ENCODE measurements around the gene GSN. TPM values are rescaled to one million over a fixed set of nuclear protein-coding genes. Genes with fewer than 3 reads are reported as not detected.

The GSN gene
- total RNA-seq, 2 experiments from 2014 or later = 1.9 to 2.2 TPM

GRCh38 chr9:121348221-121348620 is 80.3 kb downstream of the GSN start:
- DNase-seq = no peak
- TF ChIP-seq CTCF (IDR thresholded peaks at IDR 0.05) = no peak
- POLR2A ChIA-PET = interaction anchor here (1.0 kb wide), 2 partner anchors 9 to 28 kb away, joined by 3 to 4 read pairs; no protein-coding TSS in a partner anchor
- intact Hi-C loops (cut with micrococcal nuclease) = no loop called here
- Mint-ChIP-seq H3K36me3 (ENCODE audit: low read depth) (peaks cover 29% of the 10 kb centered on the region), H3K4me3 (no peak overlapping the region), H3K4me1 (ENCODE audit: low read depth) (peaks cover 27% of the 10 kb centered on the region), H3K27ac (no peak overlapping the region), H3K27me3 (no peaks in the 10 kb centered on the region), H3K9me3 (no peaks in the 10 kb centered on the region)
- no peak for ATAC-seq
- CTCF ChIA-PET = interaction anchor here (0.6 to 1.2 kb wide), 3 partner anchors 70 to 186 kb away, joined by 3 to 4 read pairs (median 3); no protein-coding TSS in a partner anchor

- Mint-ChIP-seq H3K27ac (no peak overlapping the region), H3K4me3 (no peak overlapping the region), H3K27me3 (no peaks in the 10 kb centered on the region), H3K9me3 (no peaks in the 10 kb centered on the region), H3K4me1 (ENCODE audit: low read depth) (peaks cover 31% of the 10 kb centered on the region), H3K36me3 (ENCODE audit: low read depth) (peaks cover 32% of the 10 kb centered on the region)
- no peak for TF ChIP-seq CTCF (IDR thresholded peaks at IDR 0.05)
- intact Hi-C loops (cut with micrococcal nuclease) = no loop called here
- POLR2A ChIA-PET = interaction anchor here (1.0 kb wide), 2 partner anchors 8 to 29 kb away, joined by 3 to 4 read pairs; no protein-coding TSS in a partner anchor
- CTCF ChIA-PET = interaction anchor here (2.8 to 2.9 kb wide), 2 partner anchors 29 to 51 kb away, joined by 11 to 21 read pairs; no protein-coding TSS in a partner anchor
- DNase-seq = no peak
- ATAC-seq = no peak
Observed at GRCh38 chr9:121349009-121349408, 81.0 kb downstream of the GSN start.

- ATAC-seq (no peak), DNase-seq (no peak)
- ChIA-PET POLR2A (no interaction called here), CTCF (interaction anchor here (0.9 to 2.9 kb wide), 4 partner anchors 11 to 134 kb away, joined by 3 to 21 read pairs (median 7); no protein-coding TSS in a partner anchor)
- Mint-ChIP-seq H3K27ac (no peak overlapping the region), H3K4me1 (ENCODE audit: low read depth) (peaks cover 31% of the 10 kb centered on the region), H3K9me3 (no peaks in the 10 kb centered on the region), H3K27me3 (no peaks in the 10 kb centered on the region), H3K36me3 (ENCODE audit: low read depth) (peaks cover 37% of the 10 kb centered on the region), H3K4me3 (no peak overlapping the region)
- intact Hi-C loops (cut with micrococcal nuclease) = no loop called here
- TF ChIP-seq CTCF (IDR thresholded peaks at IDR 0.05) = no peak
Observed at GRCh38 chr9:121350036-121350435, 82.1 kb downstream of the GSN start.

GRCh38 chr9:121350993-121351561 is 83.1 kb downstream of the GSN start:
- no peak overlapping the region for H3K27ac Mint-ChIP-seq
- ChIA-PET POLR2A (interaction anchor here (1.0 kb wide), 1 partner anchor 8 kb away, joined by 3 read pairs; no protein-coding TSS in a partner anchor), CTCF (interaction anchor here (0.9 to 2.9 kb wide), 4 partner anchors 31 to 135 kb away, joined by 3 to 21 read pairs (median 8); no protein-coding TSS in a partner anchor)
- no peak overlapping the region for H3K4me3 Mint-ChIP-seq
- H3K4me1 Mint-ChIP-seq (ENCODE audit: low read depth) = peaks cover 38% of the 10 kb centered on the region
- intact Hi-C loops (cut with micrococcal nuclease) = no loop called here
- H3K9me3 Mint-ChIP-seq = no peaks in the 10 kb centered on the region
- no peak for TF ChIP-seq CTCF (IDR thresholded peaks at IDR 0.05)
- ATAC-seq (no peak), DNase-seq (no peak)
- H3K27me3 Mint-ChIP-seq = no peaks in the 10 kb centered on the region
- H3K36me3 Mint-ChIP-seq (ENCODE audit: low read depth) = peaks cover 39% of the 10 kb centered on the region

All from activated CD8-positive, alpha-beta T cell treated with anti-CD3 and anti-CD28 coated beads for 36 hours (primary cell).